WTC11 (cell line): ENCODE measurements around the gene FAM117B. TPM values are rescaled to one million over a fixed set of nuclear protein-coding genes. Genes with fewer than 3 reads are reported as not detected.

Experiments used
- ATAC-seq: fragments of 200-7000 bp; cut with Tn5 transposase; 2 replicates; pipeline ENCODE4 v1.10.0; 2021; ENCODE audit warnings: mild to moderate bottlenecking, moderate library complexity
- CTCF ChIA-PET: fragments of 300-600 bp; sonication (Branson Sonifier 250); formaldehyde crosslinking; loops from one replicate; lab custom pipeline; 2021; ENCODE audit warnings: antibody characterized with exemption; lab: Charles Lee
- POLR2A ChIA-PET: fragments of 350-600 bp; sonication (Branson Sonifier 250); formaldehyde crosslinking; loops from one replicate; lab custom pipeline; 2021; ENCODE audit warnings: antibody characterized with exemption; lab: Charles Lee
- DNase-seq: peaks from one replicate; pipeline ENCODE4 v3.0.0; 2021; ENCODE audit warnings: low spot score
- H3K27ac Mint-ChIP-seq: 2 replicates; pipeline ENCODE4 v1.8.0; 2021; ENCODE audit warnings: mixed read lengths
- H3K27me3 Mint-ChIP-seq: 2 replicates; pipeline ENCODE4 v1.8.0; 2021; ENCODE audit warnings: low read depth, mild to moderate bottlenecking, moderate library complexity, mixed read lengths
- H3K36me3 Mint-ChIP-seq: 2 replicates; pipeline ENCODE4 v1.8.0; 2021; ENCODE audit warnings: mixed read lengths
- H3K4me1 Mint-ChIP-seq: 2 replicates; pipeline ENCODE4 v1.8.0; 2022; ENCODE audit warnings: mixed read lengths
- H3K4me3 Mint-ChIP-seq: 2 replicates; pipeline ENCODE4 v1.8.0; 2021; ENCODE audit warnings: mild to moderate bottlenecking, moderate library complexity, mixed read lengths
- H3K9me3 Mint-ChIP-seq: 2 replicates; pipeline ENCODE4 v1.8.0; 2021; ENCODE audit warnings: mixed read lengths
- CREM ChIP-seq: sonication (generic); formaldehyde crosslinking; IDR thresholded peaks from 2 replicates; pipeline ENCODE4 v1.8.1; 2022; ENCODE audit warnings: mild to moderate bottlenecking, missing genetic modification reagents, moderate library complexity
- EMX1 ChIP-seq: fragments of 250-450 bp; sonication (Bioruptor Pico); IDR thresholded peaks from 2 replicates; pipeline ENCODE4 v1.8.0; 2021; ENCODE audit warnings: mild to moderate bottlenecking
- FOXK1 ChIP-seq: sonication (generic); formaldehyde crosslinking; IDR thresholded peaks from 2 replicates; pipeline ENCODE4 v1.8.0; 2022; ENCODE audit warnings: mild to moderate bottlenecking, moderate library complexity, missing genetic modification reagents
- SMAD4 ChIP-seq: sonication (generic); formaldehyde crosslinking; IDR thresholded peaks from 2 replicates; pipeline ENCODE4 v1.8.0; 2022; ENCODE audit warnings: mild to moderate bottlenecking, missing genetic modification reagents
- SOX15 ChIP-seq: fragments of 250-450 bp; sonication (Bioruptor Pico); IDR thresholded peaks from 2 replicates; pipeline ENCODE4 v1.9.0; 2021; ENCODE audit warnings: mild to moderate bottlenecking
- TEAD1 ChIP-seq: sonication (generic); formaldehyde crosslinking; IDR thresholded peaks from 2 replicates; pipeline ENCODE4 v1.8.0; 2022; ENCODE audit warnings: mild to moderate bottlenecking, missing genetic modification reagents
- ZNF121 ChIP-seq: sonication (generic); formaldehyde crosslinking; IDR thresholded peaks from 2 replicates; pipeline ENCODE4 v1.8.0; 2023; ENCODE audit warnings: missing genetic modification reagents
- ZNF219 ChIP-seq: sonication (generic); formaldehyde crosslinking; IDR thresholded peaks from 2 replicates; pipeline ENCODE4 v1.8.0; 2023; ENCODE audit warnings: missing genetic modification reagents, mild to moderate bottlenecking, borderline replicate concordance
- ZNF263 ChIP-seq: sonication (generic); formaldehyde crosslinking; IDR thresholded peaks from 2 replicates; pipeline ENCODE4 v1.8.1; 2022; ENCODE audit warnings: low read depth, mild to moderate bottlenecking, moderate library complexity, missing genetic modification reagents
- ZNF671 ChIP-seq: fragments of 250-450 bp; sonication (Bioruptor Pico); IDR thresholded peaks from 2 replicates; pipeline ENCODE4 v1.8.0; 2021; ENCODE audit warnings: mild to moderate bottlenecking
- total RNA-seq: library from RNA; stranded (reverse); gene quantifications from 3 replicates; pipeline ENCODE4 v1.2.3, GENCODE V29; 2021
- TF ChIP-seq, protein P1 (sequence below): sonication (generic); formaldehyde crosslinking; IDR thresholded peaks from 2 replicates; pipeline ENCODE4 v1.8.0; 2022; ENCODE audit warnings: mild to moderate bottlenecking, missing genetic modification reagents
- TF ChIP-seq, protein P2 (sequence below): sonication (generic); formaldehyde crosslinking; IDR thresholded peaks from 2 replicates; pipeline ENCODE4 v1.8.1; 2023; ENCODE audit warnings: mild to moderate bottlenecking, missing genetic modification reagents, moderate library complexity
- TF ChIP-seq, protein P3 (sequence below): fragments of 250-450 bp; sonication (Bioruptor Pico); IDR thresholded peaks from 2 replicates; pipeline ENCODE4 v1.9.0; 2021; ENCODE audit warnings: mild to moderate bottlenecking, borderline replicate concordance
- TF ChIP-seq, protein P4 (sequence below): fragments of 250-450 bp; sonication (Bioruptor Pico); IDR thresholded peaks from 2 replicates; pipeline ENCODE4 v2.1.2; 2022; ENCODE audit warnings: mild to moderate bottlenecking, moderate library complexity
- TF ChIP-seq, protein P5 (sequence below): sonication (generic); formaldehyde crosslinking; IDR thresholded peaks from 2 replicates; pipeline ENCODE4 v1.8.0; 2022; ENCODE audit warnings: mild to moderate bottlenecking, missing genetic modification reagents
- TF ChIP-seq, protein P6 (sequence below): sonication (generic); formaldehyde crosslinking; conservative IDR thresholded peaks from 2 replicates; pipeline ENCODE4 v1.8.1; 2023; ENCODE audit warnings: mild to moderate bottlenecking, low read depth, missing genetic modification reagents, moderate library complexity
- TF ChIP-seq, protein P7 (sequence below): fragments of 250-450 bp; sonication (Bioruptor Pico); IDR thresholded peaks from 2 replicates; pipeline ENCODE4 v1.8.0; 2021; ENCODE audit warnings: mild to moderate bottlenecking
- TF ChIP-seq, protein P8 (sequence below): sonication (generic); formaldehyde crosslinking; IDR thresholded peaks from 2 replicates; pipeline ENCODE4 v1.8.1; 2022; ENCODE audit warnings: low read depth, mild to moderate bottlenecking, moderate library complexity, missing genetic modification reagents, borderline replicate concordance

Gene FAM117B
- total RNA-seq, 1 experiment from 2014 or later = 18.1 TPM

DNA sequence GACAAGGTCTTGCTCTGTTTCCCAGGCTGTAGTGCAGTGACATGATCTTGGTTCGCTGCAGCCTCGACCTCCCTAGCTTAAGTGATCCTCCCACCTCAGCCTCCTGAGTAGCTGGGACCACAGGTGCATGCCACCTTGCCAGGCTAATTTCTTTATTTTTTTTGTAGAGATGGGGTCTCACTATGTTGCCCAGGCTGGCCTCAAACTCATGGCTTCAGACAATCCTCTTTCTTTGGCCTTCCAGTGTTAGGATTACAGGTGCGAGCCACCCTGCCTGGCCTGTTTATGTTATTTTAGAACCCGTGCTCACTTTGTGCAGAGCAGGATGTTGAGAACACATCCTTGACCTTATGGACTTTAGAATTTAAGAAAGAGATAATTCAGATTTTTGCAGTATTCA, 17.4 kb downstream of the FAM117B start:
- POLR2A ChIA-PET = no interaction called here
- Mint-ChIP-seq H3K36me3 (no peaks in the 10 kb centered on the region), H3K27ac (no peak overlapping the region), H3K4me1 (peaks cover 18% of the 10 kb centered on the region), H3K4me3 (no peak overlapping the region), H3K9me3 (no peaks in the 10 kb centered on the region), H3K27me3 (no peaks in the 10 kb centered on the region)
- no peak for DNase-seq
- TF ChIP-seq SOX15 (no peak), FOXK1 (CRISPR knock-in tag) (no peak), ZNF121 (peak; percentile 70)
- CTCF ChIA-PET = no interaction called here
- no peak for ATAC-seq

DNA sequence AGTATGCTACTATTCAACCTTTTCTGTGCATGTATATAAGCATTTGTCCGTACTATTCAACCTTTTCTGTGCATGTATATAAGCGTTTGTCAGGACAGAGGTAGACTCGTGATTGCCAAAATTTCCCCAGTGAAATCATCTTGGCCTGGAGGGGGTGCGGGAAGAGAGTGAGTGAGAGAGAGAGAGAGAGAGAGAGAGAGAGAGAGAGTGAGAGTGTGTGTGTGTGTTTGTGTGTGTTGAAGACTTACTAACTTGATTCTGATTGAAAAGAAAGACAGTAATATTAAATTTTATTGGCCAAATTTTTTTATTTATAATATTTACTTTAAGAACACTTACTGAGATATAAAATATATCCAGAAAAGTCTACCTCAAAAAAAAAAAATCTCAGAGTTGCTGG, 19.1 kb downstream of the FAM117B start:
- peaks cover 10% of the 10 kb centered on the region for H3K4me1 Mint-ChIP-seq
- TF ChIP-seq, protein P1, sequence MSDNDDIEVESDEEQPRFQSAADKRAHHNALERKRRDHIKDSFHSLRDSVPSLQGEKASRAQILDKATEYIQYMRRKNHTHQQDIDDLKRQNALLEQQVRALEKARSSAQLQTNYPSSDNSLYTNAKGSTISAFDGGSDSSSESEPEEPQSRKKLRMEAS = no peak
- TF ChIP-seq, protein P2, sequence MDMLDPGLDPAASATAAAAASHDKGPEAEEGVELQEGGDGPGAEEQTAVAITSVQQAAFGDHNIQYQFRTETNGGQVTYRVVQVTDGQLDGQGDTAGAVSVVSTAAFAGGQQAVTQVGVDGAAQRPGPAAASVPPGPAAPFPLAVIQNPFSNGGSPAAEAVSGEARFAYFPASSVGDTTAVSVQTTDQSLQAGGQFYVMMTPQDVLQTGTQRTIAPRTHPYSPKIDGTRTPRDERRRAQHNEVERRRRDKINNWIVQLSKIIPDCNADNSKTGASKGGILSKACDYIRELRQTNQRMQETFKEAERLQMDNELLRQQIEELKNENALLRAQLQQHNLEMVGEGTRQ (CRISPR knock-in tag) = no peak
- TF ChIP-seq ZNF263 (CRISPR knock-in tag) = no peak
- TF ChIP-seq, protein P3, sequence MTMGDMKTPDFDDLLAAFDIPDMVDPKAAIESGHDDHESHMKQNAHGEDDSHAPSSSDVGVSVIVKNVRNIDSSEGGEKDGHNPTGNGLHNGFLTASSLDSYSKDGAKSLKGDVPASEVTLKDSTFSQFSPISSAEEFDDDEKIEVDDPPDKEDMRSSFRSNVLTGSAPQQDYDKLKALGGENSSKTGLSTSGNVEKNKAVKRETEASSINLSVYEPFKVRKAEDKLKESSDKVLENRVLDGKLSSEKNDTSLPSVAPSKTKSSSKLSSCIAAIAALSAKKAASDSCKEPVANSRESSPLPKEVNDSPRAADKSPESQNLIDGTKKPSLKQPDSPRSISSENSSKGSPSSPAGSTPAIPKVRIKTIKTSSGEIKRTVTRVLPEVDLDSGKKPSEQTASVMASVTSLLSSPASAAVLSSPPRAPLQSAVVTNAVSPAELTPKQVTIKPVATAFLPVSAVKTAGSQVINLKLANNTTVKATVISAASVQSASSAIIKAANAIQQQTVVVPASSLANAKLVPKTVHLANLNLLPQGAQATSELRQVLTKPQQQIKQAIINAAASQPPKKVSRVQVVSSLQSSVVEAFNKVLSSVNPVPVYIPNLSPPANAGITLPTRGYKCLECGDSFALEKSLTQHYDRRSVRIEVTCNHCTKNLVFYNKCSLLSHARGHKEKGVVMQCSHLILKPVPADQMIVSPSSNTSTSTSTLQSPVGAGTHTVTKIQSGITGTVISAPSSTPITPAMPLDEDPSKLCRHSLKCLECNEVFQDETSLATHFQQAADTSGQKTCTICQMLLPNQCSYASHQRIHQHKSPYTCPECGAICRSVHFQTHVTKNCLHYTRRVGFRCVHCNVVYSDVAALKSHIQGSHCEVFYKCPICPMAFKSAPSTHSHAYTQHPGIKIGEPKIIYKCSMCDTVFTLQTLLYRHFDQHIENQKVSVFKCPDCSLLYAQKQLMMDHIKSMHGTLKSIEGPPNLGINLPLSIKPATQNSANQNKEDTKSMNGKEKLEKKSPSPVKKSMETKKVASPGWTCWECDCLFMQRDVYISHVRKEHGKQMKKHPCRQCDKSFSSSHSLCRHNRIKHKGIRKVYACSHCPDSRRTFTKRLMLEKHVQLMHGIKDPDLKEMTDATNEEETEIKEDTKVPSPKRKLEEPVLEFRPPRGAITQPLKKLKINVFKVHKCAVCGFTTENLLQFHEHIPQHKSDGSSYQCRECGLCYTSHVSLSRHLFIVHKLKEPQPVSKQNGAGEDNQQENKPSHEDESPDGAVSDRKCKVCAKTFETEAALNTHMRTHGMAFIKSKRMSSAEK (CRISPR knock-in tag) = no peak
- no peak for TF ChIP-seq ZNF671 (CRISPR knock-in tag)
- no peak for TF ChIP-seq ZNF219 (CRISPR knock-in tag)
- TF ChIP-seq, all 79 proteins: peak for 0
- POLR2A ChIA-PET = no interaction called here
- Mint-ChIP-seq H3K36me3 (no peaks in the 10 kb centered on the region), H3K27me3 (no peaks in the 10 kb centered on the region), H3K4me3 (no peak overlapping the region), H3K9me3 (no peaks in the 10 kb centered on the region), H3K27ac (peak overlapping the region; percentile 21)
- CTCF ChIA-PET = no interaction called here
- no peak for DNase-seq
- no peak for ATAC-seq

DNA sequence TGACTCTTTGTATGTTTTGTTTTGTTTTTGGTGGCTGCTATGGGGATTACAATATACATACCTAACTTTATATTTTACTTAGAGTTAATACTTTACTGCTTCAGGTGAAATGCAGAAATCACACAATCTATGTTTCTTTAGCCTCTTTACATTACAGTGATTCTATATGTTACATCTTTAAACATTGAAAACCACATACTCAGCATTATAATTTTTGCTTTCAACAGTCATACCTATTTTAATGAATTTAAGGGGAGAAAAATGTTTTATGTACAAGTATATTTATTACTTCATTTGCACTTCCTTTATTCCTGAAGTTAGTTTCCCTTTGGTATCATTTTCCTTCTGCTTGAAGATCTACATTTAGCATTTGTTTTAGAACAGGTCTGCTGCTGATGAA, 23.1 kb downstream of the FAM117B start:
- Mint-ChIP-seq H3K27me3 (no peaks in the 10 kb centered on the region), H3K9me3 (no peaks in the 10 kb centered on the region), H3K4me1 (peaks cover 10% of the 10 kb centered on the region), H3K36me3 (no peaks in the 10 kb centered on the region), H3K27ac (no peak overlapping the region), H3K4me3 (no peak overlapping the region)
- DNase-seq (no peak), ATAC-seq (no peak)
- ChIA-PET POLR2A (no interaction called here), CTCF (no interaction called here)
- TF ChIP-seq EMX1 (no peak), ZNF219 (CRISPR knock-in tag) (no peak), CREM (CRISPR knock-in tag) (no peak), SOX15 (no peak), TEAD1 (CRISPR knock-in tag) (no peak), SMAD4 (CRISPR knock-in tag) (no peak)
- TF ChIP-seq, protein P4, sequence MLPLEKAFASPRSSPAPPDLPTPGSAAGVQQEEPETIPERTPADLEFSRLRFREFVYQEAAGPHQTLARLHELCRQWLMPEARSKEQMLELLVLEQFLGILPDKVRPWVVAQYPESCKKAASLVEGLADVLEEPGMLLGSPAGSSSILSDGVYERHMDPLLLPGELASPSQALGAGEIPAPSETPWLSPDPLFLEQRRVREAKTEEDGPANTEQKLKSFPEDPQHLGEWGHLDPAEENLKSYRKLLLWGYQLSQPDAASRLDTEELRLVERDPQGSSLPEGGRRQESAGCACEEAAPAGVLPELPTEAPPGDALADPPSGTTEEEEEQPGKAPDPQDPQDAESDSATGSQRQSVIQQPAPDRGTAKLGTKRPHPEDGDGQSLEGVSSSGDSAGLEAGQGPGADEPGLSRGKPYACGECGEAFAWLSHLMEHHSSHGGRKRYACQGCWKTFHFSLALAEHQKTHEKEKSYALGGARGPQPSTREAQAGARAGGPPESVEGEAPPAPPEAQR = no peak
- TF ChIP-seq, protein P5, sequence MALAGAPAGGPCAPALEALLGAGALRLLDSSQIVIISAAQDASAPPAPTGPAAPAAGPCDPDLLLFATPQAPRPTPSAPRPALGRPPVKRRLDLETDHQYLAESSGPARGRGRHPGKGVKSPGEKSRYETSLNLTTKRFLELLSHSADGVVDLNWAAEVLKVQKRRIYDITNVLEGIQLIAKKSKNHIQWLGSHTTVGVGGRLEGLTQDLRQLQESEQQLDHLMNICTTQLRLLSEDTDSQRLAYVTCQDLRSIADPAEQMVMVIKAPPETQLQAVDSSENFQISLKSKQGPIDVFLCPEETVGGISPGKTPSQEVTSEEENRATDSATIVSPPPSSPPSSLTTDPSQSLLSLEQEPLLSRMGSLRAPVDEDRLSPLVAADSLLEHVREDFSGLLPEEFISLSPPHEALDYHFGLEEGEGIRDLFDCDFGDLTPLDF (CRISPR knock-in tag) = no peak
- TF ChIP-seq, protein P6, sequence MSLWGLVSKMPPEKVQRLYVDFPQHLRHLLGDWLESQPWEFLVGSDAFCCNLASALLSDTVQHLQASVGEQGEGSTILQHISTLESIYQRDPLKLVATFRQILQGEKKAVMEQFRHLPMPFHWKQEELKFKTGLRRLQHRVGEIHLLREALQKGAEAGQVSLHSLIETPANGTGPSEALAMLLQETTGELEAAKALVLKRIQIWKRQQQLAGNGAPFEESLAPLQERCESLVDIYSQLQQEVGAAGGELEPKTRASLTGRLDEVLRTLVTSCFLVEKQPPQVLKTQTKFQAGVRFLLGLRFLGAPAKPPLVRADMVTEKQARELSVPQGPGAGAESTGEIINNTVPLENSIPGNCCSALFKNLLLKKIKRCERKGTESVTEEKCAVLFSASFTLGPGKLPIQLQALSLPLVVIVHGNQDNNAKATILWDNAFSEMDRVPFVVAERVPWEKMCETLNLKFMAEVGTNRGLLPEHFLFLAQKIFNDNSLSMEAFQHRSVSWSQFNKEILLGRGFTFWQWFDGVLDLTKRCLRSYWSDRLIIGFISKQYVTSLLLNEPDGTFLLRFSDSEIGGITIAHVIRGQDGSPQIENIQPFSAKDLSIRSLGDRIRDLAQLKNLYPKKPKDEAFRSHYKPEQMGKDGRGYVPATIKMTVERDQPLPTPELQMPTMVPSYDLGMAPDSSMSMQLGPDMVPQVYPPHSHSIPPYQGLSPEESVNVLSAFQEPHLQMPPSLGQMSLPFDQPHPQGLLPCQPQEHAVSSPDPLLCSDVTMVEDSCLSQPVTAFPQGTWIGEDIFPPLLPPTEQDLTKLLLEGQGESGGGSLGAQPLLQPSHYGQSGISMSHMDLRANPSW (CRISPR knock-in tag) = no peak
- TF ChIP-seq, protein P7, sequence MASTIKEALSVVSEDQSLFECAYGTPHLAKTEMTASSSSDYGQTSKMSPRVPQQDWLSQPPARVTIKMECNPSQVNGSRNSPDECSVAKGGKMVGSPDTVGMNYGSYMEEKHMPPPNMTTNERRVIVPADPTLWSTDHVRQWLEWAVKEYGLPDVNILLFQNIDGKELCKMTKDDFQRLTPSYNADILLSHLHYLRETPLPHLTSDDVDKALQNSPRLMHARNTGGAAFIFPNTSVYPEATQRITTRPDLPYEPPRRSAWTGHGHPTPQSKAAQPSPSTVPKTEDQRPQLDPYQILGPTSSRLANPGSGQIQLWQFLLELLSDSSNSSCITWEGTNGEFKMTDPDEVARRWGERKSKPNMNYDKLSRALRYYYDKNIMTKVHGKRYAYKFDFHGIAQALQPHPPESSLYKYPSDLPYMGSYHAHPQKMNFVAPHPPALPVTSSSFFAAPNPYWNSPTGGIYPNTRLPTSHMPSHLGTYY (CRISPR knock-in tag) = no peak
- TF ChIP-seq, protein P8, sequence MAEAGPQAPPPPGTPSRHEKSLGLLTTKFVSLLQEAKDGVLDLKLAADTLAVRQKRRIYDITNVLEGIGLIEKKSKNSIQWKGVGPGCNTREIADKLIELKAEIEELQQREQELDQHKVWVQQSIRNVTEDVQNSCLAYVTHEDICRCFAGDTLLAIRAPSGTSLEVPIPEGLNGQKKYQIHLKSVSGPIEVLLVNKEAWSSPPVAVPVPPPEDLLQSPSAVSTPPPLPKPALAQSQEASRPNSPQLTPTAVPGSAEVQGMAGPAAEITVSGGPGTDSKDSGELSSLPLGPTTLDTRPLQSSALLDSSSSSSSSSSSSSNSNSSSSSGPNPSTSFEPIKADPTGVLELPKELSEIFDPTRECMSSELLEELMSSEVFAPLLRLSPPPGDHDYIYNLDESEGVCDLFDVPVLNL (CRISPR knock-in tag) = no peak
